NCI-H2029 treated with DMSO at 0.1 percent for 48 hours (cell line): ENCODE measurements around the gene COL25A1.
A peak's percentile ranks its signal among the peaks of the same experiment; 100 is the strongest.

Source experiments
- DNase-seq: peaks from one replicate; lab custom pipeline; 2025; lab: John Stamatoyannopoulos, UW

Gene COL25A1

DNA sequence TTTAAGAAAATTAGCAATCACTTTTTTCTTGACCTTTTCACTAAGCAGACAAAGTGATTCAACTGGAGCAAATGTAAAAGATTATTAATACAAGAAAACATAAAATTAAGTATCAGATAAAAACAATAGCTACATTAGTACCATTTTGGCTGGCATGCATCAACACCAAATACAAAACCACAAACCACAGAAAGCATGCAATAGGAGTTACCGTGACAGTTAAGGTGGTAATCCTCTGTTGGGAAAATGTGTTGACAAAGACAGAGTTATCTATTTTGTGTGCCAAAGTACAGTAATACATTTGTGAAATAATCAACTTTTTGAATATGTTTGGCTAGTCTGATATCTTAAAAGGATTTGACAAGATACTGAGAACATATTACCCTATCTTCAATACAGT, 449.8 kb downstream of the COL25A1 start:
- DNase-seq, result no peak

GRCh38 chr4:108851366-108851765, 451.1 kb downstream of the COL25A1 start:
- no peak for DNase-seq

DNA sequence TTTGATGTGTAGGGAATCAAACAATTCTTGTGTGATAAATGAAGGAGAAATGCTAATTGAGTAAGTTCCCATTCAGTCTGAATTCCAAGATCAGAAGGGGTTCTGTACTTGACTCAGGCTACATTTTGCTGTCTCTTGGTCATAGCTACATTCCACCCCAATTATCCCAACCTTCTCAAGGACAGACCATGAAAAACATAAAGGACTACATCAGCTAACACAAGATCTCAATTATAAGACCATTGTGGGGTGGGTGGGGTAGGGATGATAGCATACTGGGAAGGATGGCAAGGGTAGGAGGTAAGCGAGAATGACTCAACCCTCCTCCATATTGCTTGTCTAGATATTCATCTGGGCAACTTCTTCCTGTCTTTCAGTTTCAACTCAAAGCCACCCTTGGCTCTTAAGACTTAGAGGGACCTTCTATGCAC, 452.2 kb downstream of the COL25A1 start:
- DNase-seq, result no peak

DNA sequence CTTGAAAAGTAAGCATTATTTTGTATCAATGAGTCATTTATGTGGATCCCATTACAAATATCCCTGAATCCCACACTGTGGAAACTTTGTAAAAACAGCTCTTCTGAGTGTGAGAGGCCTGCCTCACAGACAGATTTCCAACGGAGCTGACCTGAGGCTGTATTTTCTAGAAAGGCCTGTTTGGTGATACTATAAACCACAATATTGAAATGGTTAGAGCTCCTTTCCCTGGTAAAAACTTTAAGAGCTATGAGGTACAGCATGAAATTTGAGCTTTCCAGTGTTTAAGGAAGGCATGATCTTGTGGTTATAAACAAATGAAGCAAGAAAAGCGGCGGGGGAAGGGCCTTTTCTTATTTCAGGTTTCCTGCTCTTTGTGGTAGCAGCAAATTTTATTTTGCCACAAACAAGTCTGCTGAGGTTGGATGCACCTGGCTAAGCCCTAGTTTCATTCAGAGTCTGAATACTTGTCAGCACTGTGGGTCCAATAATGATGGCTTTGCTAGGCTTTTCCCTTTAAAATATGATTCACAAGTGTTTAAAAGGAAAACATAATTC, 452.8 kb downstream of the COL25A1 start:
- no peak for DNase-seq

- DNase-seq, result no peak
These were observed 455.9 kb downstream of the COL25A1 start for GRCh38 chr4:108846568-108846967.

GRCh38 chr4:108840426-108840975, 462.0 kb downstream of the COL25A1 start:
- DNase-seq, result no peak

DNA sequence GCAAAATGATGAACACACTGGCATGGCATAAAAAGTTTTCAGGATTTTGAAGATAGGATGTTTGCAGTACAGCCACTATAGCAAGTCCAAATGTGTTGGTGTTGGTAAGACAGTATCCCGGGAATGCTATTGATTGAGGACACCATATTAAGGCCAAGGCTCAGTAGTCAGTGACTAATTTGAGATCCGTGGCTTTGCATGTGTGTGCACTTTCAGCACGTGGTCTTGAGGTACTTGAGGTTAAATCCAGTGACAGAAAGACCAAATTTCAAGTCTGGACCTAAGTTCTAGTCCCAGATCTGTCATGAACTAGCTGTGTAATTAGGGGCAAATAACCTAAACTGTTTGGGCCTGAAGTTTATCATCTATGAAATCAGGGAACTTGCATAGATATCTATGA, 463.1 kb downstream of the COL25A1 start:
- DNase-seq, result no peak

GRCh38 chr4:108838451-108838850, 464.0 kb downstream of the COL25A1 start:
- no peak for DNase-seq

DNA sequence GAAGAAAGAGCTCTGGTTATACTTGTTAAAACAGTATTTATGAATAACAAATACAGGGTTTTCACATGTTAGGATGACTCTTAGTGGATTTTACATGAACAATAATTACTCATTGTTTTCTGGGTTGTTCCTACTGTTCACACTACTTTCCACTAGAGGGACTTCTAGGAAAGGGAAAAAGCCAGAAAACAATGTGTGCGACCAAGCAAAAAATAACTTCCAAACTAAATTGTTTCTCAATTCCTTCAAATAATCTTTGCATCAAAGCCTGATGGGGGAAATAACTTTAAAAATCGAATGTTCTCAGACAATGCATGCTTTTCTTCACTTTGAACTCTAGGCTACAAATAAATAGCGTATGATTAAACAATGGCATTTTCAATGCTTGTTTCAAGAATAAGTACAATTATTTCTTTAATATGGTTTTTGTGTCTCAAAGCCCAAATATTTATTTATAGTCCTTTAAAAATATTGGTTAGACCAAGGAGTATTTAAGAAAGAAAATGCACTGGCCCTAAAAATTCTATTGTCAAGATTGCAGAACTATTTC, 467.5 kb downstream of the COL25A1 start:
- no peak for DNase-seq

DNA sequence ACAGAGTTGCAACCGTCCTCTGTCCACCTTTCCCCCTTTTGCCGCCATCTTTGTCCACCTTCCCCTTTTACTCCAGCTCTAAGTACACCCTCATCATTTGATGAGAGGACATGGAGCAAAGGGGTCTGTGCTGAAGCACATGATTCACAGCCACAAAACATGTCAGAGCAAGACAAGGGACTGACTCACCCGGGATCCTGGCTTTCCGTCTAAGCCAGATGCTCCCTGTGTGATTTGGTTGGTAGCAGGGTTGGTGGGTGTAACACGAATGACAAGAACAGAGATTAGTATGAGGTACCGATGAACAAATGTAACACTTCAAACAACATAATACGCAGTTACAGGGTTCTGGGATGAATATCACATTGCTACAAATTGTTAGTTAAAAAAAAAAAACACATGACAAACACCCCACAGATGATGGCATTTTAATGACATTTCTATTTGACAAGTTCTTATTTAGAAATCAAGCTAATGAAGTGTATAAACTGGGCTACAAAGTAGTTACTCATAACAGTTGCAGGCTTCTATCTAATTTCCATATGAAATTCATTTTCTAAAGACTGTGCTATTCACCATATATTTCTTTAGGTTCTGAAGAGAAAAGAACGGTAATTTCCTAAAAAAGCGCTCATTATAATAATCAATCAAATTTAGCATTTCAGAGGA, 468.2 kb downstream of the COL25A1 start:
- no peak for DNase-seq

DNA sequence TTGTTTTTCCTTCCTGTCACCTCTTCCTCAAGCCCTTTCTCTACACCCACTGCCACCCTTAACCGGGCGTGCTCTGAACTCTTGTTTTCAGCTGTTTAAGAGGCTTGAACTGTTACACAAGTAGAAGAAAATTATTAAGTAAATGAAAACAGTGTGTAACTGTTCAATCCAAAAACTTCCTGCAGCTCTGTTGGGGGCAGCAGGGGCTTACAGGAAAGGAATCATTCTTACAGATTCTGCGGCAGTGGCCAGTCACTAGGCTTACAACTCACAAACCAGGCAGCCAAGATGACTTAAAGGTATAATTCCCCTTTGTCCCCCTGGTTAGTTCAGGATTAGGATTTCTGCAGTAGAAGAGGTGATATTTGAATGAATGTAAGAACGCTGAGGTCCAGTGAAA, 469.4 kb downstream of the COL25A1 start:
- no peak for DNase-seq

DNA sequence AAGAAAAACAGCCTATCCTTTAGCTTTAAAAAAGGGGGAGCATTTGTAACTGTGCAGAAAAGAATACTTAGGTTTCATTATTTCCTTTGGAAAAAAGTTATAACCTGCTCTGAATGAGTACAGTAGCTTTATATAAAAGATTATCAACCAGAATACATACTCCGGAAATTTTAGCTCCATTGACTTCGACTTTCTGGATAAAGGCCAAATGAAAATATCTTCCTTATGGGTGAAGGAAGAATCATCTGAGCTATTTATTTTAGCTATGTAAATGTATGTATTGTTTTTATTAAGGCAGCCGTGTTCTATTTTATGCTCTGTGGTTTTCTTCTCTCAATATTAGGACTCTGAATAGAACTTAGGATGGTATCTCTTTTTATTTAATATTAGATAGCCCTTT, 470.6 kb downstream of the COL25A1 start:
- no peak for DNase-seq

- DNase-seq, result no peak
These were observed 471.2 kb downstream of the COL25A1 start for GRCh38 chr4:108831291-108831690.

DNA sequence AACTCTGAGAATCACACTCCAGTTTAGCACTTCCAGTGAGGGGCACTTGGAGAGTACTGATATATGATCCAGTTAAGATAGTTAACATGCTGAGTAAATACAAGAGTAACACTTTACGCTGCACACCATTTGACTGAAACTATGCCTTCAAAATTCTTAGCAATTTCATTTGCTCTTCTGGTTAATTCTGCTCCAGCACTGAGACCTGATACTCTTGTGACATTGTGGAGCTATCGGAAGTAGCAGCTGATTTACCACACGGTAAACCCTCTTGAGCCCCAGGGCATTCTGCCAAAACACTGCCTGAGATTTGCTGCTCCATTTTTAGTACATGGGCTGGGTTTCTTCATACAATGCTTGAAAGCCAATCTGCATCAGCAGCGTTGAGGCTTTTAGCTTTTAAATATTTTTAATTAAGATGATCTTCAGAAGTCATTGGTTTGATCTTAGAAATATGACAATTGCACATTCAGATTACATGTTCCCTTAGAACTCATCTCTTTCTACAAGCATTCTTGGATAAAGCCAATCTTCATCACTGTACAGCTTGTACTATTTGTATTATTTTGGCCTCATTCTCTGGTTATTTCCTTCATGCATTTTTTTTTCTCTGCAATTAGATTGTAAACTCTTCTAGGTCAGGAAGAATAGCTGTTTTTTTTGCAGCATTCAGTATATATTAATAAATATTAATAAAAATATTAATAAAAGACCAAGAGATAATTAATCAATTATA, 471.8 kb downstream of the COL25A1 start:
- peak; percentile 64 for DNase-seq

GRCh38 chr4:108829966-108830492, 472.4 kb downstream of the COL25A1 start:
- no peak for DNase-seq

GRCh38 chr4:108828620-108829019, 473.8 kb downstream of the COL25A1 start:
- no peak for DNase-seq

GRCh38 chr4:108825737-108826136, 476.7 kb downstream of the COL25A1 start:
- no peak for DNase-seq

- no peak for DNase-seq
These were observed 481.0 kb downstream of the COL25A1 start for GRCh38 chr4:108821351-108821930.

- no peak for DNase-seq
These were observed 481.7 kb downstream of the COL25A1 start for GRCh38 chr4:108820492-108821350.

- no peak for DNase-seq
These were observed 488.1 kb downstream of the COL25A1 start for GRCh38 chr4:108814326-108814725.

DNA sequence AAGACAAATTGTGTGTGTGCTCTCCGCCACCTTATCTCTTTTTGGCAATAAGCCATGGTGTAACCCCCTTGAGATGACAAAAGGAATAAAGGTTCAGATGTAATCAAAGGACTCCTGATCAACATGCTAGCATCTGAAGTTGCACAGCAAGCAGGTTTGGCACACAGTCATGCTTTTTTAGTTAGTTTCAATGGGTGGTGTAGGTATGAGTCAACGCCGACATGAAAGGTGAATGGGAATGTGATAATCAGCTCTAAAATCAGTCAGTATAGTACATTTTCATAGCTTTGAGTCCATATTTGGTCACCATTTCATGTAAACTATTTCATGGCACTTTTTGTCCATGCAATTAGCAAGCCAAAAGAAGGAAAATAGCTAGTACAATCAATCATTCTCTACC, 489.2 kb downstream of the COL25A1 start:
- DNase-seq, result no peak
